ENCODE data around the gene SLC22A16.

The SLC22A16 gene

DNA sequence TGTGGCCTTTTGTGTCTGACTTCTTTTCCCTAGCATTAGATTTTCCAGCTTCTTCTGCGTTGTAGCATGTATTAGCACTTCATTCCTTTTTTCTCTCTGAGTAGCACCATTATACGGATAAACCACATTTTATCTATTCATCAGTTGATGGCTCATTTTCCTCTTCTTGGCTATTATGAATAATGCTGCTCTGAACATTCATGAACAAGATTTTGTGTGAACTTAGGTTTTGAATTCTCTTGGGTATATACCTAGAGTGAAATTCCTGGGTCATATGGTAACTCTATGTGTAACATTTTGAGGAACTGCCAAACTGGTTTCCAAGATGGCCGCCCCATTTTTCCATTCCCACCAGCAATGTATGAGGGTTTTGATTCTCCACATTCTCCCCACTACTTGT, 28.7 kb downstream of the SLC22A16 start:
- no peak for DNase-seq (ENCODE audit: low spot score)

DNA sequence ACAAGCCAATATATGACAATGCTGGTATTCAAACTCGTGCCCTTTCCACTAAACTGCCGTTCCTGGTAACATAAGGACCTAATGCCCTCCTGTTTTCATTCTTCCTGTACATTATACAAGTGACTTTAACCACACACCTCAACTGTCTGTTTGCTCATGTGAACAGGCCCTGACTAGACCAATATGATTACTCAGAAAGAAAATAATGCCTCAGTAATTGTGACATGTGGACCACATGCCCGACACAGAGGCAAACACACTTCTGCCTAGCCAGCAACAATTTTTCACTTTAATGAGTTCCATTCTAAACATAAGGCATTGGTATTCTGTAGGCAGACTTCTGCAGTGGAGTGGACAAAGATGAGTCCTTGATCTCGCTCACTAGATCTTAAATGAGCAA, 30.0 kb downstream of the SLC22A16 start:
- DNase-seq (ENCODE audit: low spot score): no peak

DNA sequence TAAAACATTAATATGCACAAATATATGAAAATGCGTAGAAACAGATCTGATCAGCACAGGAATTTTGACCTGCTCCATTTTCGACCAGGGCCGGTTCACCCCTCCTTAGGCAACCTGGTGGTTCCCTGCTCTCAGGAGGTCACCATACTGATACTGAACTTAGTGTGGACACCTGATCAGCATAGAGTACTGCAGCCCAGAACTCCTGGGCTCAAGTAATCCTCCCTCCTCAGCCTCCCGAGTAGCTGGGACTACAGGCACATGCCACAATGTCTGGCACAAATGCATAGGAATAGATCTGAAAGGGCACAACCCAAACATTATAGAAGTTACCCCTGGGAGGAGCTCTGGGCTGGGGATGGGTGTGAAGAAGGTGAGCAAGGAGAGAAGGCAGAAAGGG, 36.4 kb downstream of the SLC22A16 start:
- DNase-seq (ENCODE audit: low spot score): no peak

DNA sequence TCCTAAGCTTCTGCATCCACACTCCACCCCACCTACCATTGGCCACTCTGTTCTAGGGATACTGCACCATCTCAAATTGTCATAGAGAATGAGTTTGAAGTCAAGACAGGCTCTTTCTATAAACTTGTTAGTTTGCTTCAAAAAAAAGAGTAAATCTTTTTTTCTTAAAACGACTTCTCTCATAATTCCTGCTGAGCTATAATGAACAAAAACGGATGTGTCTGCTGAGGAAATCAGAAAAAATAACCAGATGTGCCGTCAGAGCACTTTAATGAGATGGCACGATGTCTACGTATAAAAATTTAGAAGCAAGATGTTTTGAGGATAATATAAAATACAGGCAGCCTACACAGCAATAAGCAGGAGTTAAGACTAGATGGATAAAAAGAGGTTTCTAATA, 37.1 kb downstream of the SLC22A16 start:
- no peak for DNase-seq (ENCODE audit: low spot score)

DNA sequence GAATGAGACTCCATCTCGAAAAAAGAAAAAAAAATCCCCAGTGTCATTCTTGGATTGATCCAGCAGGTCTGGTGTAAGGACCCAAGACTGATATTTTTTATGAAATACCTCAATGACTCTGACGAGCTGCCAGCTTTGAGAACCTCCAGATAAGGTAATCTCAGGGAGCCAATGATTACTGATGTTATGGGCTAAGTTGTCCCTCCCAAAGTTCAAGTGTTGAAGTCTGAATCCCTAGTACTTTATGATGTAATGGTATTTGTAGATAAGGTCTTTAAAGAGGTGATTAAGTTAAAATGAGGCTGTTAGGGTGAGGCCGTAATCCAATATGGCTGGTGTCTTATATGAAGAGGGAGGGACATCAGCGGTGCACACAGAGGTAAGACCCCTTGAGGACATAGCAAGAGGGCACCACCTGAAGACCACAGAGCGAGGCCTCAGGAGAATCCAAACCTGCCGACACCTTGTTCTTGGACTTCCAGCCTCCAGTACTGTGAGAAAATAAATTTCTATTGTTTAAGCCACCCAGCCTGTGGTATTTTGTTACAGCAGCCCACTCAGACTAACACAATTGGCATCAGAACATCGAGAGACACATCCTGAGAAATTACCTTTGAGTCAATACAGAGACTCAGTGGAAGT, 41.3 kb downstream of the SLC22A16 start:
- no peak for DNase-seq (ENCODE audit: low spot score)

DNA sequence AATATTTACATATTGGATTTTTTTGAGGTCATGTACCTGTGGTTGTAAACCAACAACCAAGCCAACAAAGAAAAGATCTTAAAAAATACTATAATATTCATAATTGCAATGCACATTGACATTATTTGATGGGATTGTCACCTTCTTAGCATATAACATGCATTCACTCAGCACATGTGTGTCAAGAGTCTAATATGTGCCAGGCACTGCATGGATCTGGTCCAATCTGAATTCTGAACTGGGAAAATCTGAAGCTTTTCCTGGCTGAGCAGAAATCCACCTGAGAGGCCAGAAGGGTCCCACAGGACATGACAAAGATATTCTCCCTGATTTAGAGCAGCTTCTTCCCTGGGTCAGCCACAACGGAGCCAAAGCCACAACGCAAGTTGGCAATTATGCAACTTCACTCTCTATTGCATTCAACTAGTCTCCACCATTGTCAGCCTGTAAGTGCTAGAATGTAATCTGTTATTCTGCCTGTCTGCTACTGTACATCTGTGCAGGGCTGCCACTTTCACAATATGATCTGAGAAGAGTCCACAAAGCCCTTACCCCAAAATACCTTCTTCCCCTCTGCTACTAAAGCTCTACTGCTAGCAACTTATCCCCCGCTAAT, 44.0 kb downstream of the SLC22A16 start:
- DNase-seq (ENCODE audit: low spot score): no peak

DNA sequence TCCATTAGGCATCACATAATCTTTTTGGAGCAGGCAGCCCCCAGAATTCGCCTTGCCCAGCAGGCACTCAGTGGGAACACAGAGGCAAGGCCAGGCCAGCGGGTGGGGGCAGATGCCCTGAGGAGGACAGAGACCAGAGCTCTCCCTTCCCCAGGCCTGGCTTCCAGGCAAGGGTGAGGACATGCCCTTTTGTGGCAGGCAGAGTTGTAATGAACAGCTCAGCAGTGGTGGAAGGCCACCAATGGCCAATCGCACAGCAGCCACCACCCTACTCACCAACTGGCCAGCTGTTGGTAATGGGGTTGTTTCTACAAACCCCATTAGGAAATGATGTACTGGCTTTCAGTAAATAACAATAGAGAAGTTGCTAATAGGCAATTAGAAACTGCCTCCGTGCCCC, 45.7 kb downstream of the SLC22A16 start:
- DNase-seq (ENCODE audit: low spot score): no peak

DNA sequence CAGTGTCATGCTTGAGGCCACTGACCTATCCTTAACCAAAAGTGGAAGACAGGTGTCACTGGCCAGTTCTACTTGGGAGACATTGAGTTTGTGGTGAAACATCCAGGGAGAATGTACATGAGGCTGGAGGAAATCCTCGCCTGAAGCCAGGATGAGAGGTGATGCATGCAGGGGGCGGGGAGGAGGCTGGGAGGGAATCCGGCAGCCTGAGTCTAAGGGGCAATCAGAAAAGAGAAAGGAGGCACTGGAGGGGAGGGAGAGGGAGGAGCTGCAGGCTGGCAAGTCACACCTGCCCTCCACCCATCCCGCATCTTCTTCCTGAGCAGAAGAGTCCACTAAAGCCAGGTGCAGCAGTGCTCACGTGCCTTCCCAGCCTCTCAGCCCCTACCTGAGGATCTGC, 46.2 kb downstream of the SLC22A16 start:
- no peak for DNase-seq (ENCODE audit: low spot score)

DNA sequence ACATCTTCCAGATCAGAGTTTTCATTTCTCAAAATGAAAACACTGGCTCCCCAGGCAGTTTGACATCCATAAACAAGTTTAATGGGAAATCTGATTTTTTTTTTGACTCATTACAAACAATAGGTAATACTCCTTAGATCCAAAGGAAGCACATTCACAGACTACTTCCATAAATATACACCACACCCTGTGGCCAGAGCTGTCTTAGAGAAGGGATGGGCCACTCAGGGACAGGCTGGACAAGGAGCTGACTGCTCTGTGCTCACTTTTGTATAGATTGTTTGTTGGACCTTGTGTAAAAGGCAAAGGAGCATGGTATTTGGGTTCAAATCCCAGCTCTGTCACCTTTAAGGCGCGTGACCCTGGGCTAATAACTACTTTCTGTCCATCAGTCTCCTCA, 48.3 kb downstream of the SLC22A16 start:
- no peak for DNase-seq (ENCODE audit: low spot score)

DNA sequence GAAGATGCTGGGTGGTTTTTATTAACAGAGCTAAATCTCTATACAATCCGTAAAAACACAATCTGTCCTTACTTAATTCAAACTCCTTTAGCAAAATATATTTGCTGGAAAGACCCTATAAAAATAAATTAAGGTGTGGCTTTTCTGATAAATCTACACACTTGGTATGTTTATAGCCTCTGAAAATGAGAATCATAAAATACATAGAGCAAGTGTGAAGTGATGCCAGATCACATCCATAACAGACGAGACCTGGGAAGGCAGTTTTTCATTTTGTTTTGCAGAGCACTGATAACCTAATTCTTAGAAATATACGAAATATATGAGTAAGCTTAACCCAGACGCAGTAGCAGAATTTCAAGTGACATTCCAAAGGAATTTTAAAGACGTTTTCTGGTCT, 50.6 kb downstream of the SLC22A16 start:
- no peak for DNase-seq (ENCODE audit: low spot score)

DNA sequence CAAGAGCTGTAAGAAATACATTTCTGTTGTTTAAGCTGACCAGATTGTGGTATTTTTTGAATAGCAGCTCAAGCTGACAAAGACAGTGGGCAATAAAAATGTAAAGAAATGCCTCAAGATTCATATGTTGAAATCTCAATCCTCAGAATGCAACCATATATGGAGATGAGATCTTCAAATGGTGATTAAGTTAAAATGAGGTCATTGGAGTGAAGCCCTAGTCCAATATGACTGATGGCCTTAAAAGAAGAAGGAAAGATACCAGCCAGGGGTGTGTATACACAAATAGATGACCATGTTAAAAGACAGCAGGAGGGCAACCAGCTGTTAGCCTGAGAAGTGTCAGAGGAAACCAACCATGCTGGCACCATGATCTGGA, 54.0 kb downstream of the SLC22A16 start:
- no peak for DNase-seq (ENCODE audit: low spot score)

DNA sequence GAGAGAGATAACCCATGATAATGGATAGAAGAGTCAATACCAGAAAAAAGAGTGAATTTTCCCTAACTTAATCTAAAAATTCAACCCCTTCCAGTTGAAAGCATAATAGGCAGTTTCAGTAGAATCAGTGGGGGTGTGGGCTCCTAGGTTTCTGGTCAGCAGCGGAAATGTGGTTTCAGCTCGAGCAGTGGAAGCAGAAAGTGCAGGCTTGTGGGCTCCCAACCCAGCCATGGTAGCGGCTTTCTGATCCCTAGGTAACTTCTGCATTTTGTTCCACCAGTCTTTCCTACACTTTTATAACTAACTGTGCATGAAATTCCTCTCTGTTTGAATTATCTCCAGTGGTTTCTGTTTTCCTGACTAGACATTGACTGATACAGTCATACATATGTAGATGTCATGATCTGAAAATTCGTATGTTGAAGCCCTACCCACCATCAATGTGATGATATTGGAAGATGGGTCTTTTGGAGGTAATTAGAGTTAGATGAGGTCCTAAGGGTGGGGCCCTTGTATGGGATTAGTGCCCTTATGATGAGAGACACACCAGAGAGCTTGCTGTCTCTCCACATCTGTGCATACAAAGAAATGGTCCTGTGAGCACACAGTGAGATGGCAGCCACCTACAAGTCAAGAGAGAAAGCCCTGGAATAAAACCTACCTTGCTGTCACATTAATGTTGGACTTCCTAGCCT, 54.5 kb downstream of the SLC22A16 start:
- no peak for DNase-seq (ENCODE audit: low spot score)

DNA sequence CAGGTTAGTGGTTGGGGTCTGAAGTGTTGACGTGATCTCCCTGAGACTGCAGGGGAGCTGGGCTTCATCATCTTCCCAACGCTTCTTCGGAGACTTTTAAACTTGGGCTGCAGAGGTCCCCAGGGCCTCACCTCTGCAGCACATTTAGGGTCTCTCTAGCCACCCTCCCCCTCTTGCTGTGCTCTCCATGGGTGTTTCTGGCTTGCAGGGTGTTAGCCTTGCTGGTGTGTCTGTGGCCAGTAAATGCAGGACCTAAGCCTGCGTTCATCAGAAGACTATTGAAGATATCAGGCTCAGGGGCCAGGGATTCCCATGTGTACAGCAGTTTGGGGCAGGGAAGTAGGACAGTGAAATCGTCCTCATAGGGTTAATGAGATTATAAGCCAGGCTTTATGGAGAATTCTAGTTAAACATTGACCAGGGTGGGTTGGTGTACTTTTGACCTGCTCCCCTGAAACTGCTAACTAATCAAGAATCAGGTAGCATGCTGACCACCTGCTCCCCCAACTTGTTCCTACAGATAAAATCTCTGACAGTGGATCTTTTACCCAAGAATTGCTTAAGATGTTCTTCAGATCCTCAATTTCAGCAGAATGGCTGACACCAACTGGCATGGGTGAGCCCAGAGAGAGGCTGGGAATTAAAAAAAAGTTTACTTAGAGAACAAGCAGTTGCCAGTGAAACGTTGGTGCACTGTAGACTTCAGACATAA, 57.2 kb downstream of the SLC22A16 start:
- DNase-seq (ENCODE audit: low spot score): no peak

DNA sequence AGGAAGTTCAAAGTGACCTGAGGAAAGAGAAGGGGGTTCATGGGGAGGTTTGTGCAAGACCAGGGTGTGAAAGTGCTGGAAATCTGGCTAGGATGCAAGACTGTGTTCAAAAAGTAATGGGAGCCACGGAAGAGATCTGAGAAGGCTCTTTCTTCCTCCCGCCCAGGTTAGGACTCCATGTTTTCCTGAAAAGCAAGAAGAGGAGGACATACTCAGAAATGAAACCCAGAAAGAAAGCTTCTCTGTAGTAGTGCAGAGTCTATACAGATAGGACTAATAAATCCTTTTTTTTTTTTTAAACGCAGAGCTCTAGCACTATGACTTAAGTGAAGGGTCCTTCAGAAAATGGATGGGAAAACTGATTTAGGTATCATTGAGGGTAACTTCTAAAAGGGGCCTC, 57.8 kb downstream of the SLC22A16 start:
- no peak for DNase-seq (ENCODE audit: low spot score)

DNA sequence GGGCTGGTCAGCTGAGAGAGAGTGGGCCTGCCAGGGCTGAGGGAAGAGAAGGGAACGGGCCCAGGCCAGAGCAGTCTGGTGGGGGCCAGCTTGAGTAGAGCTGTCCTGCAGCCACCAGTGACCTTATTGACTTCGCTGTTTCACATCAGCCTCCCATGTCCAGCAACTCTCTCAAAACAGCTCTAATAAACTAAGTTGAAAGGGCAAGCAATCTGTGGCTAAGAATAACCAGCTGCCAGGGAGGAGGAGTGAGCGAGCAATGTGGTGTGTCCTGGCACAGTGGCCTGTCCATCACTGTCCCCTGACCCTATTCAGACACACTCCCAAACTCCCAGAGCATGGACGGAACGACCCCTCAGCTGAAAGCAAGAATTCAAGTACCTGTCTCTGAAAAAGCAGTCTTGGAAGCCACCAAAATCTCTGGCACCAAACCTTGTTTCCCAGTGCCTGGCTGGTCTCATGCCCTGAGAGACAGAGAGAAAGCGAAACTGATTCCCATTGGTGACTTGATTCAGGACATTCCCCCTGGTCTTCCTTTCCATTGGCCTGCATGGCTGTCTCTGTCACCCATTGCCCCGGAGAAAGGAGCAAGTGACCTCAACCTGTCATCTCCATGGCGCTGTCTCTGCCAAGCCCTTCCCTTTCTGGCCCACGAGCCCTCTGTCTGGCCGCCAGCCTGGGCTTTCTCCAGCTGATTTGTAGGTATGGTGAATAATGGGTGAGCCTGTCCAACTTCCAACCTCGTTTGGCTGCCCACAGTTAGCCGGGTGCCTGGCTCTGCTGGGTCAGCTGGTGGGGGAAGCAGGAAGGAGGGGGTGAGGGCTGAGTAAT, 61.1 kb downstream of the SLC22A16 start, which contains the start of gene DDO:
Gene DDO (minus strand): TSS at position 490 of the 831 bp plus-strand sequence. CDS start 2,113 bp downstream, outside the sequence.
- DNase-seq (ENCODE audit: low spot score): peak; percentile 54

DNA sequence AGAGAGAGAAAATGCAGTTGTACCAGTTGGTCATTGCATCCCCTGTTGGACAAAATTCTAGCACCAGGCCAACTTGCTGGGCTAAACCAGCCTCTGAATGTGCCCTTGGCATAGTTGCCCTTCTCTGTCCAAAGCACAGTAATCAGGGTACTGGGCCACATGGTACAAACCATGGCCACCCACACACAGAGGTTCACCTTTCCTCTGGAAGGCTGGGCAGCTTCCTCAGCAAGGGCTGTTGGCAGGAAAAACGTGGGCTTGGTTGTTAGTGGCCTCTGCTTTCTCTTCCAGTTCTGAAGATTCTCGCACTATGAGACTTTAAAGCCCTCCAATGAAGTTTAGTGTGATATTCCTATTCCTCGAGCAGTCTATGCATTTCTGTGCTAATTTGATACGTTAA, 61.7 kb downstream of the SLC22A16 start:
- no peak for DNase-seq (ENCODE audit: low spot score)

DNA sequence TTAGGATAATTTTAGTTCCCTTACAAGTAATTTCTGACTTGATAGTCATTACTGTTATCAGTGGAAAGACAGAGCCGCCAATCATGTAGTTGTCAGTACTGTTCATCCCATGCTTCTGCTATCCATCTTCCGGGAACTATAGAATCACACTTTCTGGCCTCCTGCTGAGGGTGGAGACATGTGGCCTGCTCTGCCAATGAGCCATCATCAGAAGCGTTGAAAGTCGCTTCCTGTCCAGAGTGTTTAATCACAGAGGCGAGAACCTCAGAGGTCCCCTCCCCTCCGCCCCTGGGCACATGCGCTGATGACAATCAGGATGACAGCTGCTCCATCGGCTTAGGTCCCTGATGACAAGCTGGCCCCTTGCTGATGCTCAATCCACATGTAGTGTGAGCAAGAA, 64.1 kb downstream of the SLC22A16 start:
- DNase-seq (ENCODE audit: low spot score): no peak

DNA sequence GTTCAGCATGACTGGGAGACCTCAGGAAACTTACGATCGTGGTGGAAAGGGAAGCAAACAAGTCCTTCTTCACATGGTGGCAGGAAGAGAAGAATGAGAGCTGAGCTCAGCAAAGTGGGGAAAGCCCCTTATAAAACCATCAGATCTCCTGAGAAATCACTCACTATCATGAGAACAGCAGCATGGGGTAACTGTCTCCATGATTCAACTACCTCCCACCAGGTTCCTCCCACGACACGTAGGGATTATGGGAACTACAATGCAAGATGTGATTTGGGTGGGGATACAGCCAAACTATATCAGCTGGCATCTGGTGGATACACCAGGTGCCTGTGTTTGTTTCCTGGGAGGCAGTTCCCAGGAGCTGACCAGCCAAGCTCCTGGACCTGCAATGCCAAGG, 65.9 kb downstream of the SLC22A16 start:
- DNase-seq (ENCODE audit: low spot score): no peak

DNA sequence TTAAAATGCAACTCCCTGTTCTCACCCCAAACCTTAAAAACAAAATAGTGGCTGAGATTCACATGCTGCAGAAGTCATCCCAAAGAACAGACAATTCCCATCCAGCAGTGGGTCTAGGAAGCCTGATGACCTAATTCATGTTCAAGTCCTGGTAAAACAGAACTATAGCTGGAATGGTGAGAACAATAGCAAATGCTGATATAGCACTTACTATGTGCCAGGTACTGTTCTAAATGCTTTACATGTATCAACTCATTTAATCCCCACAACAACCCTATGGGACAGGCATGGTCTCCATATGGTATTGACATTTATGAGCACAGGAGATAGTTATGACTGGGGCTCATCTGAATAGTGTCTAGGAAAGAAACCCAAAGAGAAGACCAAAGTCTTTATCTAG, 66.6 kb downstream of the SLC22A16 start:
- no peak for DNase-seq (ENCODE audit: low spot score)

DNA sequence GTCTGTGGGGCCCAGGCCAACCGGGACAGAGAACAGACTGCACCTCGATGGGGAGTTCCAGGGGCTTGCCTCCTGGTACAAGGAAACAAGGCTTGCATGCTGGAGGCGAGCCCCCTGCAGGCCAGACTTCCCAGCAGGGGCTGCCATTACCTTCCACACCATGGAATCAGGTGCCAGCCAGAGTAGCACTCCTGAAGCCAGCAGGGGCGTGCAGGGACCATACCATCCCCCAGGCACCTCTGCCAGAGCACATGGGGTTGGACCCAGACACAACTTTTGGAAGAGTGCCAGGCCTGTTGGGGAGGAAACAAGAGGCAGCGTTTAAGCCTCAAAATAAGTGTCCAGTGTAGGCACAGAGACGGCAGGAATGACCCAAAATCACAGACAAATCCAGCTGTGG, 67.5 kb downstream of the SLC22A16 start:
- DNase-seq (ENCODE audit: low spot score): no peak

DNA sequence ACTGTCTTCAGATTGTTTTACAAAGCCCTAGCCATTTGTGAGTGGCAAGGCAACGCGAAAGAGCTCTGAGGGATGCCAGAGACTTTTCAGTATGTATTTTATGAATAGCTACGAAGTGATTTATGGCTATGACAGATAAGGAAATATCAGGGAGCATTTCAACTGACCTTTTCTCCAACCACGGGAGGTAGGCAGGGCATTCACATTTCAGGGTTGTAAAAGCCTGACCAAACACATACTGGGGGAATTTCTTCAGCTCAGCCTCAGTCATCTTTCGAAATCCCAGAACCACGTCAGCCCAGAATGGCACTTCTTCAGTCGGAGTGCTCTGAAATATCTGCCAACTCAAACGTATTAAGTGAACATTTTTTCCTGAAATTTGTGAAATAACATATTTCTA, 71.8 kb downstream of the SLC22A16 start:
- DNase-seq (ENCODE audit: low spot score): peak; percentile 37

DNA sequence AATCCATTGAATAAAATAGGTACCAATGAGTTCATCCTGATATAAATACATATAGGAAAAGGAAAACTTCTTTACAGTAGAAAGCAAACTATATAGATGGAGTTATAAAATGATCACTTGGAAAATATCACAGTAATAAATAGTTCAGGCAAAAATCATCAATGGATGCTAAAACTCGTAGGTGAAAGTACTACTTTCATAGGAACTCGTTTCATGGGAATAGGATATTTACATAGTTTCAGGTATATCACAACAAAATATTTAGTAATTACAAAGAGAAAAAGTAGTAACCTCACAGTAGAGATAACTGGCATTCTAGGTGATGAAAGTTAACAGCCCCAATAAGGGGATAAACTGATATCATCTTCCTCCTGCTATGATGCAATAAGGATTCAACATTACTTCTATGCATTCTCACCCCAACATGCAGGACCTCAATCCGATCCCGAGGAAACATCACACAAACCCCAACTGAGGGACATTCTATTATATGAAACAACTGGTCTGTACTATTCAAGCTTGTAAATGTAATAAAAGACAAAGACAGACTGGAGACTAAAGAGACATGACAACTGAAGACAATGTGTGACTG, 74.7 kb downstream of the SLC22A16 start:
- DNase-seq (ENCODE audit: low spot score): no peak

Measured in GM03348 (cell line).